ENCODE data around the gene IDH1.
"Not testable (repeated sequence)": the region's sequence is repeated elsewhere in the genome, so short reads cannot be mapped to it uniquely, and the experiment has no call there.

IDH1 gene

GRCh38 chr2:208265801-208266552 lies 11.1 kb upstream of the IDH1 start, which contains the start of gene PIKFYVE:
Gene PIKFYVE, plus strand, starts transcription at chr2:208266255. Its CDS starts 5,265 bp downstream, at chr2:208271520.
- no peaks in the 10 kb centered on the region for H3K27me3 ChIP-seq (ENCODE audit: insufficient read depth, poor library complexity, severe bottlenecking)
- TF ChIP-seq POLR2AphosphoS5 (IDR thresholded peaks at IDR 0.05; ENCODE audit: low read depth) (peak; percentile 87), REST (IDR thresholded peaks at IDR 0.05; ENCODE audit: insufficient replicate concordance, low read depth) (no peak), GABPA (IDR thresholded peaks at IDR 0.05; ENCODE audit: low read depth) (peak; percentile 44; the same call in 1 of the 2 replicates), SPI1 (IDR thresholded peaks at IDR 0.05; ENCODE audit: borderline replicate concordance, low read depth) (peak; percentile 37; the same call in 1 of the 2 replicates)
- peak; percentile 95 to 99 for DNase-seq (ENCODE audit: low read depth in 1 of 2, low spot score in 1 of 2)
- H3K27ac ChIP-seq (replicated peaks) = peak within 1 kb of the TSS; percentile 86
- peak within 1 kb of the TSS; percentile 90 for H3K4me3 ChIP-seq (replicated peaks; ENCODE audit: insufficient read depth, low read length)

- no peak for TF ChIP-seq SPI1 (IDR thresholded peaks at IDR 0.05; ENCODE audit: borderline replicate concordance, low read depth)
- TF ChIP-seq REST (IDR thresholded peaks at IDR 0.05; ENCODE audit: insufficient replicate concordance, low read depth) = no peak
- TF ChIP-seq GABPA (IDR thresholded peaks at IDR 0.05; ENCODE audit: low read depth) = no peak
- no peak for TF ChIP-seq CTCF (IDR thresholded peaks at IDR 0.05; ENCODE audit: insufficient read depth, low read length)
- TF ChIP-seq POLR2AphosphoS5 (IDR thresholded peaks at IDR 0.05; ENCODE audit: low read depth) = no peak
- H3K27ac ChIP-seq (replicated peaks) = peak overlapping the region; percentile 86
- no peaks in the 10 kb centered on the region for H3K27me3 ChIP-seq (ENCODE audit: insufficient read depth, poor library complexity, severe bottlenecking)
- peak in 1 of 2 experiments; percentile 43 for DNase-seq (ENCODE audit: low read depth in 1 of 2, low spot score in 1 of 2)
- H3K4me3 ChIP-seq (replicated peaks; ENCODE audit: insufficient read depth, low read length) = peak overlapping the region; percentile 90
These were observed 10.5 kb upstream of the IDH1 start for GRCh38 chr2:208265371-208265800.

GRCh38 chr2:208256849-208257813 lies 2.3 kb upstream of the IDH1 start:
- H3K4me3 ChIP-seq (replicated peaks; ENCODE audit: insufficient read depth, low read length); DNase-seq (ENCODE audit: low read depth in 1 of 2, low spot score in 1 of 2); H3K27me3 ChIP-seq (ENCODE audit: insufficient read depth, poor library complexity, severe bottlenecking); H3K27ac ChIP-seq (replicated peaks): not testable (repeated sequence)

- H3K4me3 ChIP-seq (replicated peaks; ENCODE audit: insufficient read depth, low read length) = no peak overlapping the region
- DNase-seq (ENCODE audit: low read depth in 1 of 2, low spot score in 1 of 2) = no peak
- no peak overlapping the region for H3K27ac ChIP-seq (replicated peaks)
- no peak for TF ChIP-seq GABPA (IDR thresholded peaks at IDR 0.05; ENCODE audit: low read depth)
- no peak for TF ChIP-seq CTCF (IDR thresholded peaks at IDR 0.05; ENCODE audit: insufficient read depth, low read length)
- TF ChIP-seq REST (IDR thresholded peaks at IDR 0.05; ENCODE audit: insufficient replicate concordance, low read depth) = no peak
- no peak for TF ChIP-seq POLR2AphosphoS5 (IDR thresholded peaks at IDR 0.05; ENCODE audit: low read depth)
- no peak for TF ChIP-seq SPI1 (IDR thresholded peaks at IDR 0.05; ENCODE audit: borderline replicate concordance, low read depth)
- H3K27me3 ChIP-seq (ENCODE audit: insufficient read depth, poor library complexity, severe bottlenecking) = no peaks in the 10 kb centered on the region
These were observed 1.4 kb upstream of the IDH1 start for GRCh38 chr2:208256192-208256782.

All from HL-60 (cell line).